Adrenal gland (tissue), 12 donors: ENCODE data around the gene MDM2. TPM values are rescaled to one million over a fixed set of nuclear protein-coding genes. Genes with fewer than 3 reads are reported as not detected.
A peak's percentile ranks its signal among the peaks of the same experiment; 100 is the strongest.

ENCODE experiments used
- DNase-seq, 7 donors: peaks; one replicate each; pipeline ENCODE4 v3.0.0-alpha.2; 2019 to 2020
- H3K27ac ChIP-seq, 5 donors: fragments of 200-600 bp; sonication (generic) in 4 of 5; 1 replicate in 3 of 5; 2 replicates in 2 of 5; pipeline versions ENCODE4 v1.5.1 to v1.8.0; 2016 to 2020; ENCODE audit warnings: mild to moderate bottlenecking in 1 of 5
- H3K27me3 ChIP-seq: fragments of 200-600 bp; 2 replicates; pipeline ENCODE4 v1.8.0; 2021
- H3K36me3 ChIP-seq, 2 donors: fragments of 200-600 bp; replicated peaks in 1 of 2; 1 replicate in 1 of 2; 2 replicates in 1 of 2; pipeline versions ENCODE4 v1.5.1 to v1.8.0; 2018 to 2022
- H3K4me1 ChIP-seq, 2 donors: fragments of 200-600 bp; replicated peaks in 1 of 2; 1 replicate in 1 of 2; 2 replicates in 1 of 2; pipeline versions ENCODE4 v1.5.1 to v1.8.0; 2018 to 2021
- H3K4me3 ChIP-seq, 4 donors: fragments of 200-600 bp; sonication (generic) in 3 of 4; one replicate each; pipeline ENCODE4 v1.5.1; 2016 to 2018
- H3K9me3 ChIP-seq, 3 donors: fragments of 200-600 bp; sonication (generic) in 1 of 3; replicated peaks in 1 of 3; 1 replicate in 2 of 3; 2 replicates in 1 of 3; pipeline versions ENCODE4 v1.5.1 to v1.8.0; 2016 to 2021
- POLR2A ChIP-seq, 2 donors: fragments of 450-650 bp; IDR thresholded peaks; one replicate each; pipeline ENCODE4 v1.6.1; 2017; ENCODE audit warnings: antibody characterized with exemption in 2 of 2, mild to moderate bottlenecking in 2 of 2, moderate library complexity in 1 of 2
- WGBS, 4 donors: extraction: QIAGEN DNeasy Blood & Tissue Kit in 2 of 4; methylation state at CpG; one replicate each; pipeline versions ENCODE4 v1.1.5 to v1.1.7; 2013 to 2017; 5-methylcytosine and 5-hydroxymethylcytosine counted together
- intact Hi-C, 2 donors: fragments of 100-400 bp; cut with DNase I; formaldehyde crosslinking; loops; one replicate each; pipeline versions ENCODE4 v1.14.1 to v1.15.0; 2022 to 2023
- polyA plus RNA-seq, 3 donors: library from polyadenylated mRNA; stranded (reverse); fragments of 200-250 nt in 2 of 3; fragments of 350-450 nt in 1 of 3; fragmentation: Illumina TruSeq in 1 of 3; extraction: RNeasy Lipid Tissue Mini Kit (QIAGEN cat#74804) in 1 of 3; gene quantifications; one replicate each; pipeline ENCODE4 v1.2.3, GENCODE V29; 2013 to 2014
- total RNA-seq, 9 donors: library from RNA; depleted of rRNA in 4 of 9; stranded (reverse); fragments of >200 nt in 4 of 9; fragments of 120-200 nt in 1 of 9; fragmentation: NEBNext Ultra II Directional in 1 of 9; extraction: Animal tissue kit (Norgen Biotek cat#: 25700) in 1 of 9; gene quantifications; one replicate each; pipeline versions ENCODE4 v1.1.0 to v1.2.4, GENCODE V29; 2013 to 2023
- TF ChIP-seq, protein P1 (sequence below), 6 experiments: fragments of 450-650 bp in 4 of 6; fragments of 200-600 bp in 2 of 6; sonication (generic) in 1 of 6; IDR thresholded peaks; 1 replicate in 5 of 6; 2 replicates in 1 of 6; pipeline versions ENCODE4 v1.5.1 to v1.8.0; 2016 to 2021; ENCODE audit warnings: antibody characterized with exemption in 6 of 6, mild to moderate bottlenecking in 2 of 6, moderate library complexity in 1 of 6
- donor health status: healthy with polysubstance abuse.
- donor health status: Bipolar disorder and iron deficiency.
- donor health status: DM: yes; HTN: yes; CAD: no.
- donor health status: DM: no; HTN: no; CAD: no.
- donor health status: DM: no; HTN: no; CAD: no.
- donor health status: DM: yes; HTN: yes; CAD: no.

Gene MDM2
- total and polyA plus RNA-seq, 12 donors, result 44.3 to 241 (median 107) TPM

DNA sequence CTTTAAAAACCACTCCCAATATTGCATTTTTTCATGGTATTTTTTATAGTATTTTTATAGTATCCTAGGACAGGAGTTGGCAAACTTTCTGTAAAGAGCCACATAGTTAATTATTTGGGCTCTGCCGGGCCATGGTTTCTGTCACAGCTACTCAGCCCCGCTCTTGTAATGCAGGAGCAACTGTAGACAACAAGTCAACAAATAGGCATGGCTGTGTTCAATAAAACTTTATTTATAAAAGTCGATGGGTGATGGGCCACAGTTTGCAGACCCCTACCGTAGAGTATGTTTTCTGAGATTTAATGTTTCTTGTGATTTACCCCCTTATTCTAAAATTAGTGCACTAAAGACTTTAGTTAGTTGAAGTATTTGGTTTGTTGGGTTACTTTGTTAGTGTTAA is 25.5 kb downstream of the MDM2 start:
- peaks cover 0 to 89% of the 10 kb centered on the region in 2 donors for H3K36me3 ChIP-seq
- H3K27me3 ChIP-seq, result no peaks in the 10 kb centered on the region
- WGBS, 4 donors, result 94 to 98% (median 95%) methylated on average over 4 of the region's 4 CpGs
- H3K4me1 ChIP-seq, result peaks cover 0 to 7% of the 10 kb centered on the region in 2 donors
- no peak for DNase-seq
- no peak overlapping the region for H3K4me3 ChIP-seq
- H3K9me3 ChIP-seq, result no peaks in the 10 kb centered on the region
- TF ChIP-seq, protein P1, sequence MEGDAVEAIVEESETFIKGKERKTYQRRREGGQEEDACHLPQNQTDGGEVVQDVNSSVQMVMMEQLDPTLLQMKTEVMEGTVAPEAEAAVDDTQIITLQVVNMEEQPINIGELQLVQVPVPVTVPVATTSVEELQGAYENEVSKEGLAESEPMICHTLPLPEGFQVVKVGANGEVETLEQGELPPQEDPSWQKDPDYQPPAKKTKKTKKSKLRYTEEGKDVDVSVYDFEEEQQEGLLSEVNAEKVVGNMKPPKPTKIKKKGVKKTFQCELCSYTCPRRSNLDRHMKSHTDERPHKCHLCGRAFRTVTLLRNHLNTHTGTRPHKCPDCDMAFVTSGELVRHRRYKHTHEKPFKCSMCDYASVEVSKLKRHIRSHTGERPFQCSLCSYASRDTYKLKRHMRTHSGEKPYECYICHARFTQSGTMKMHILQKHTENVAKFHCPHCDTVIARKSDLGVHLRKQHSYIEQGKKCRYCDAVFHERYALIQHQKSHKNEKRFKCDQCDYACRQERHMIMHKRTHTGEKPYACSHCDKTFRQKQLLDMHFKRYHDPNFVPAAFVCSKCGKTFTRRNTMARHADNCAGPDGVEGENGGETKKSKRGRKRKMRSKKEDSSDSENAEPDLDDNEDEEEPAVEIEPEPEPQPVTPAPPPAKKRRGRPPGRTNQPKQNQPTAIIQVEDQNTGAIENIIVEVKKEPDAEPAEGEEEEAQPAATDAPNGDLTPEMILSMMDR (IDR thresholded peaks at IDR 0.05), result no peak
- no peak for TF ChIP-seq POLR2A (IDR thresholded peaks at IDR 0.05)
- H3K27ac ChIP-seq, result no peak overlapping the region
- intact Hi-C loops, result no loop called here

DNA sequence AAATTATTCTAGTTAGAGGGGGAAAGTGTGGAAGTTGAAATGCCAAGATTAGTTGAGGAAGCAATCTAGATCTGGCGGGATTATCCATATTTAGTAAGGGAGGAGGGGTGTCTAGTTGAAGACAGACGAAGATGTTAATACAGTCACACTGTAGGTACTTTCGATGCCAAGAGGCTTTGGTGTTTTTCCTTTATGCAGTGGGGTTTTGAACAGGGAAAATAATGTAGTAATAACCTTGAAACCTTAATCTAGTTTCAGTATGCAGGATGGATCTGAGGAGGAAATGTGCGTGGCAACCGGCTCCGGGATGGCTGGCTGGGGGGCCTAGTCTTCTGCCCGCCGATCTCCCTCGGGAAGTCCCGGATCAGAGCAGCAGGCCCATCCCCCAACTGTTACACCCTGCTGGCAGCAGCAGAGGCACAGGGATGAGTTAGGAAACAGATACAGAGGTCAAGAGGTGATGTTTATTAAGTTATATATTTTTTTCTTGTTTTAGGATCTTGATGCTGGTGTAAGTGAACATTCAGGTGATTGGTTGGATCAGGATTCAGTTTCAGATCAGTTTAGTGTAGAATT is 27.4 kb downstream of the MDM2 start:
- H3K4me3 ChIP-seq, result no peak overlapping the region
- peaks cover 0 to 88% of the 10 kb centered on the region in 2 donors for H3K36me3 ChIP-seq
- intact Hi-C loops, result no loop called here
- DNase-seq, result peak in 2 of 7 donors; percentile 30 to 34
- no peaks in the 10 kb centered on the region for H3K27me3 ChIP-seq
- H3K27ac ChIP-seq, result peak overlapping the region in 2 of 5 donors; percentile 0 to 21
- TF ChIP-seq, protein P1 (IDR thresholded peaks at IDR 0.05), result no peak
- no peak for TF ChIP-seq POLR2A (IDR thresholded peaks at IDR 0.05)
- 38 to 51% (median 43%) methylated on average over 10 of the region's 10 CpGs for WGBS, 4 donors
- no peaks in the 10 kb centered on the region for H3K9me3 ChIP-seq
- peaks cover 0 to 7% of the 10 kb centered on the region in 2 donors for H3K4me1 ChIP-seq

DNA sequence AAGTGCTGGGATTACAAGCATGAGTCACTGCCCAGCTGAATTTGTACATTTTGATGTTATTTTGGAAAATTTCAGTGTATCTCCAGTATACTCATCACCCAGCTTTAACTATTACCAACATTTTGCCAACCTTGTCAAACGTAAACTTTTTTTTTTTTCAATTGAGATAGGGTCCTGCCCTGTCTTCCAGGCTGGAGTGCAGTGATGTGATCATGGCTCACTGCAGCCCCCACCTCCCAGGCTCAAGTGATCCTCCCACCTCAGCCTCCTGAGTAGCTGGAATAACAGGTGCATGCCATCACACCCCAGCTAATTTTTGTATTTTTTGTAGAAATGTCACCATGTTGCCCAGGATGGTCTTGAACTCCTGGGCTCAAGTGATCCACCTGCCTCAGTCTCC is 29.2 kb downstream of the MDM2 start:
- 81 to 87% (median 83%) methylated on average over 1 of the region's 1 CpG for WGBS, 4 donors
- intact Hi-C loops, result no loop called here
- Histone ChIP-seq H3K4me1 (peaks cover 0 to 7% of the 10 kb centered on the region in 2 donors), H3K4me3 (no peak overlapping the region), H3K27ac (no peak overlapping the region), H3K9me3 (no peaks in the 10 kb centered on the region), H3K36me3 (peaks cover 0 to 88% of the 10 kb centered on the region in 2 donors), H3K27me3 (no peaks in the 10 kb centered on the region)
- TF ChIP-seq POLR2A (IDR thresholded peaks at IDR 0.05), result no peak
- TF ChIP-seq, protein P1 (IDR thresholded peaks at IDR 0.05), result no peak
- DNase-seq, result no peak

DNA sequence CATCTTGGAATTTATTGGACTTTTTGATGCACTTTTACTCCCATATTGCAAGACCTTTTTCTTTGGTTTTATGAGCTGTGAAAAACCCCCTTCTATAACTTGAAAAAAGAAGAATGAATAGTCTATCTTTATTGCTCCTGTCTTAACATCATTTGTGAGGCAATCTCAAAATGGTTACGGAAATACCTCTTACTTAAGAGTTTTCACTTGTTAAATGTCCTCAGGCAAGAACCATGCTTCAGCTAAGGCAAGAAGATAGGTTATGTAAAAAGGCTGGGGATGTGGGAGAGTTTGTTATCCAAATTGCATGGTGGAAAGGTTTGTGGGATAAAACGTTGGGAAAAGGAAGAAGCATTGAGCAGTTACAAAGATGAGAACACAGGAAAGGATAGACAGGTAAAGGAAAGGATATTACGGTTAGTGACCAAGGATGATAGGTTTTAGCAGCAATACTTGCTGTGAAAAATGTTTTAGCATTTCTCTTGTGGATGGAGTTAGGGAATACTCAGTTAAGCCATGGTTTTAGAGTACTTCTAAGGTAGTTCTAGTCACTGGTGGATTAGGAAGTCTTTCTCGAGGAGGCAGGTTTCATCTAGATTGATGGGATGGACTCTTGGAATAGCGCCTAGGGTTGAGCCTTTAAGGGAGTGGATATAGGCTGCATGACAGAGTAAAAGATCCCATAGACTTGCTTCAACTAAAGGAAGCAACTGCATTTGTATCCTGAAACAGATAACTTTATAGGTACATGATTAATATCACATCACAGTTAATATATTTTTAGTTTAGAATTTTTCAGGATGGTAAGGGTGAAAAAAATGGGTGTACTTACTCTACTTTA is 30.3 kb downstream of the MDM2 start:
- no peak for DNase-seq
- no peak for TF ChIP-seq POLR2A (IDR thresholded peaks at IDR 0.05)
- TF ChIP-seq, protein P1 (IDR thresholded peaks at IDR 0.05), result no peak
- Histone ChIP-seq H3K27ac (no peak overlapping the region), H3K4me1 (peaks cover 0 to 7% of the 10 kb centered on the region in 2 donors), H3K27me3 (no peaks in the 10 kb centered on the region), H3K9me3 (no peaks in the 10 kb centered on the region), H3K4me3 (no peak overlapping the region), H3K36me3 (peaks cover 0 to 86% of the 10 kb centered on the region in 2 donors)
- WGBS, 4 donors, result 84 to 89% (median 87%) methylated on average over 5 of the region's 5 CpGs
- intact Hi-C loops, result no loop called here
